Osteoblast (primary cell): ENCODE measurements around the gene CLMP. TPM values are rescaled to one million over a fixed set of nuclear protein-coding genes. Genes with fewer than 3 reads are reported as not detected.
A peak's percentile ranks its signal among the peaks of the same experiment; 100 is the strongest.

Source experiments
- DNase-seq: peaks from one replicate; pipeline ENCODE4 v3.0.0; 2011; ENCODE audit warnings: low spot score, mixed read lengths; ENCODE audit not compliant: insufficient read length; ENCODE audit errors: missing footprints
- H2AFZ ChIP-seq: 2 replicates; pipeline ENCODE4 v1.6.0; 2011; ENCODE audit warnings: mild to moderate bottlenecking, low read length
- H3K27ac ChIP-seq: 2 replicates; pipeline ENCODE4 v1.5.1; 2011; ENCODE audit warnings: mild to moderate bottlenecking, low read depth, low read length, moderate library complexity
- H3K27me3 ChIP-seq: 2 replicates; pipeline ENCODE4 v1.6.0; 2012; ENCODE audit warnings: mild to moderate bottlenecking, control low read depth, inconsistent platforms, low read length, moderate library complexity; ENCODE audit not compliant: insufficient read depth
- H3K36me3 ChIP-seq: 2 replicates; pipeline ENCODE4 v1.5.1; 2011; ENCODE audit warnings: mild to moderate bottlenecking, low read length, control low read depth, moderate library complexity; ENCODE audit not compliant: insufficient read depth
- H3K4me1 ChIP-seq: 2 replicates; pipeline ENCODE4 v1.5.1; 2011; ENCODE audit warnings: mild to moderate bottlenecking, low read length, control low read depth, moderate library complexity; ENCODE audit not compliant: insufficient read depth
- H3K4me2 ChIP-seq: 2 replicates; pipeline ENCODE4 v1.6.0; 2011; ENCODE audit warnings: mild to moderate bottlenecking, low read length; ENCODE audit not compliant: insufficient read depth
- H3K4me3 ChIP-seq: fragments of 200-600 bp; sonication (generic); 3 replicates; pipeline ENCODE4 v1.5.1; 2012; ENCODE audit warnings: mild to moderate bottlenecking, low read length, inconsistent platforms; ENCODE audit not compliant: insufficient read depth
- H3K79me2 ChIP-seq: 2 replicates; pipeline ENCODE4 v1.6.0; 2012; ENCODE audit warnings: mild to moderate bottlenecking, low read length, control low read depth, inconsistent platforms; ENCODE audit not compliant: insufficient read depth
- H3K9me3 ChIP-seq: 2 replicates; pipeline ENCODE4 v1.5.1; 2011; ENCODE audit warnings: low read depth, low read length, control low read depth
- H4K20me1 ChIP-seq: 2 replicates; pipeline ENCODE4 v1.6.0; 2012; ENCODE audit warnings: mild to moderate bottlenecking, low read length, control low read depth; ENCODE audit not compliant: insufficient read depth
- CTCF ChIP-seq: IDR thresholded peaks from 2 replicates; pipeline ENCODE4 v1.5.1; 2011; ENCODE audit warnings: mild to moderate bottlenecking, low read depth, low read length, moderate library complexity; ENCODE audit errors: extremely low read depth
- total RNA-seq: library from RNA; depleted of rRNA; stranded (reverse); fragments of >200 nt; gene quantifications from 2 replicates; pipeline ENCODE4 v1.2.3, GENCODE V29; 2012

CLMP gene
- total RNA-seq, 1 donor = 210 TPM

GRCh38 chr11:123235117-123235655 lies 40.1 kb upstream of the CLMP start:
- H3K27ac ChIP-seq = peak overlapping the region; percentile 70
- no peaks in the 10 kb centered on the region for H3K27me3 ChIP-seq
- H3K4me3 ChIP-seq = peak overlapping the region; percentile 49
- H3K79me2 ChIP-seq = no peaks in the 10 kb centered on the region
- no peaks in the 10 kb centered on the region for H3K36me3 ChIP-seq
- DNase-seq = no peak
- H3K4me2 ChIP-seq = peak overlapping the region; percentile 71
- H2AFZ ChIP-seq = peak overlapping the region; percentile 45
- peaks cover 64% of the 10 kb centered on the region for H3K4me1 ChIP-seq
- peak; percentile 80 for TF ChIP-seq CTCF
- no peaks in the 10 kb centered on the region for H3K9me3 ChIP-seq
- no peaks in the 10 kb centered on the region for H4K20me1 ChIP-seq

GRCh38 chr11:123233975-123234334 lies 38.9 kb upstream of the CLMP start:
- Histone ChIP-seq H3K4me1 (peaks cover 52% of the 10 kb centered on the region), H3K27me3 (no peaks in the 10 kb centered on the region), H3K36me3 (no peaks in the 10 kb centered on the region), H3K4me2 (no peak overlapping the region), H4K20me1 (no peaks in the 10 kb centered on the region), H3K4me3 (no peak overlapping the region), H3K27ac (no peak overlapping the region), H3K9me3 (no peaks in the 10 kb centered on the region), H3K79me2 (no peaks in the 10 kb centered on the region), H2AFZ (no peak overlapping the region)
- no peak for TF ChIP-seq CTCF
- no peak for DNase-seq

GRCh38 chr11:123233280-123233974 lies 38.4 kb upstream of the CLMP start:
- Histone ChIP-seq H3K27me3 (no peaks in the 10 kb centered on the region), H3K4me2 (peak overlapping the region; percentile 35), H3K79me2 (no peaks in the 10 kb centered on the region), H3K4me3 (no peak overlapping the region), H3K36me3 (no peaks in the 10 kb centered on the region), H3K27ac (peak overlapping the region; percentile 24), H4K20me1 (no peaks in the 10 kb centered on the region), H3K4me1 (peaks cover 46% of the 10 kb centered on the region), H3K9me3 (no peaks in the 10 kb centered on the region), H2AFZ (peak overlapping the region; percentile 69)
- no peak for DNase-seq
- no peak for TF ChIP-seq CTCF

GRCh38 chr11:123231777-123232176 lies 36.7 kb upstream of the CLMP start:
- Histone ChIP-seq H3K36me3 (no peaks in the 10 kb centered on the region), H3K4me1 (peaks cover 37% of the 10 kb centered on the region), H2AFZ (no peak overlapping the region), H3K4me2 (peak overlapping the region; percentile 63), H3K79me2 (no peaks in the 10 kb centered on the region), H3K27me3 (no peaks in the 10 kb centered on the region), H3K27ac (peak overlapping the region; percentile 81), H3K9me3 (no peaks in the 10 kb centered on the region), H4K20me1 (no peaks in the 10 kb centered on the region), H3K4me3 (peak overlapping the region; percentile 33)
- TF ChIP-seq CTCF = no peak
- DNase-seq = no peak
